Esophagus muscularis mucosa (tissue), 4 donors: ENCODE data around the gene DISP3. TPM values are rescaled to one million over a fixed set of nuclear protein-coding genes. Genes with fewer than 3 reads are reported as not detected.
"Not testable (repeated sequence)": the region's sequence is repeated elsewhere in the genome, so short reads cannot be mapped to it uniquely, and the experiment has no call there.

Experiments
- DNase-seq: peaks from one replicate; pipeline ENCODE4 v3.0.0-alpha.2; 2017; ENCODE audit errors: extremely low spot score
- H3K27ac ChIP-seq, 4 donors: fragments of 200-600 bp; sonication (generic); replicated peaks in 1 of 4; 1 replicate in 3 of 4; 2 replicates in 1 of 4; pipeline ENCODE4 v1.5.1; 2016 to 2019; ENCODE audit warnings: mild to moderate bottlenecking in 1 of 4
- H3K27me3 ChIP-seq, 4 donors: fragments of 200-600 bp; sonication (generic); one replicate each; pipeline versions ENCODE4 v1.5.1 to v1.6.0; 2016 to 2019
- H3K36me3 ChIP-seq, 4 donors: fragments of 200-600 bp; sonication (generic); one replicate each; pipeline ENCODE4 v1.5.1; 2016 to 2019
- H3K4me1 ChIP-seq, 4 donors: fragments of 200-600 bp; sonication (generic); one replicate each; pipeline ENCODE4 v1.5.1; 2016 to 2019
- H3K4me3 ChIP-seq, 4 donors: fragments of 200-600 bp; sonication (generic); 1 replicate in 2 of 4; 2 replicates in 2 of 4; pipeline ENCODE4 v1.5.1; 2016 to 2019; ENCODE audit warnings: mild to moderate bottlenecking in 4 of 4, moderate library complexity in 1 of 4
- H3K9me3 ChIP-seq, 4 donors: fragments of 200-600 bp; sonication (generic); 1 replicate in 3 of 4; 2 replicates in 1 of 4; pipeline ENCODE4 v1.5.1; 2016 to 2019
- CTCF ChIP-seq, 3 experiments: fragments of 200-600 bp in 2 of 3; fragments of 450-650 bp in 1 of 3; sonication (generic) in 2 of 3; IDR thresholded peaks; one replicate each; pipeline ENCODE4 v1.5.1; 2017 to 2019; ENCODE audit warnings: antibody characterized with exemption in 3 of 3, mild to moderate bottlenecking in 2 of 3, moderate library complexity in 1 of 3
- EP300 ChIP-seq: sonication (generic); formaldehyde crosslinking; IDR thresholded peaks from one replicate; pipeline ENCODE4 v1.6.1; 2017; ENCODE audit warnings: antibody characterized with exemption
- POLR2A ChIP-seq: fragments of 450-650 bp; IDR thresholded peaks from one replicate; pipeline ENCODE4 v1.6.1; 2017; ENCODE audit warnings: antibody characterized with exemption, moderate library complexity, mild to moderate bottlenecking, low read depth
- POLR2AphosphoS5 ChIP-seq, 2 donors: sonication (generic); formaldehyde crosslinking; IDR thresholded peaks; one replicate each; pipeline ENCODE4 v1.6.1; 2017; ENCODE audit warnings: antibody characterized with exemption in 2 of 2
- WGBS: methylation state at CpG from one replicate; pipeline ENCODE4 v1.1.5; 2018; 5-methylcytosine and 5-hydroxymethylcytosine counted together
- intact Hi-C: fragments of 100-400 bp; cut with DNase I; formaldehyde crosslinking; loops from one replicate; pipeline ENCODE4 v1.15.1; 2023
- total RNA-seq, 4 donors: library from RNA; depleted of rRNA; stranded (reverse); fragments of >200 nt; gene quantifications; one replicate each; pipeline versions ENCODE4 v1.1.0 to v1.2.1, GENCODE V29; 2016

Gene DISP3
- total RNA-seq, 4 donors from 2014 or later = not detected

GRCh38 chr1:11578004-11578403, 99.0 kb downstream of the DISP3 start:
- peaks cover 0 to 53% (median 0%) of the 10 kb centered on the region in 4 donors for H3K27me3 ChIP-seq
- no peak for TF ChIP-seq EP300
- no peak for TF ChIP-seq POLR2A
- no peak for TF ChIP-seq POLR2AphosphoS5 (IDR thresholded peaks at IDR 0.05)
- TF ChIP-seq CTCF (IDR thresholded peaks at IDR 0.05) = no peak

GRCh38 chr1:11579506-11579905, 100.6 kb downstream of the DISP3 start:
- TF ChIP-seq POLR2AphosphoS5 (IDR thresholded peaks at IDR 0.05) (no peak), POLR2A (no peak), CTCF (IDR thresholded peaks at IDR 0.05) (no peak), EP300 (no peak)
- H3K27me3 ChIP-seq = peaks cover 0 to 68% (median 0%) of the 10 kb centered on the region in 4 donors
- 65% methylated on average over 8 of the region's 8 CpGs for WGBS
- no peaks in the 10 kb centered on the region for H3K36me3 ChIP-seq
- H3K9me3 ChIP-seq = no peaks in the 10 kb centered on the region
- no peak for DNase-seq
- no peak overlapping the region for H3K27ac ChIP-seq
- intact Hi-C loops = no loop called here
- H3K4me3 ChIP-seq = no peak overlapping the region
- H3K4me1 ChIP-seq = no peaks in the 10 kb centered on the region

More at GRCh38 chr1:11578004-11578403, 99.0 kb downstream of the DISP3 start:
- DNase-seq = no peak
- Histone ChIP-seq H3K4me3 (no peak overlapping the region), H3K36me3 (no peaks in the 10 kb centered on the region), H3K9me3 (no peaks in the 10 kb centered on the region), H3K4me1 (no peaks in the 10 kb centered on the region), H3K27ac (no peak overlapping the region)
- WGBS = 63% methylated on average over 7 of the region's 7 CpGs
- intact Hi-C loops = no loop called here

GRCh38 chr1:11580049-11580448, 101.1 kb downstream of the DISP3 start:
- not testable (repeated sequence) for H3K9me3 ChIP-seq
- WGBS = 69% methylated on average over 10 of the region's 10 CpGs

DNA sequence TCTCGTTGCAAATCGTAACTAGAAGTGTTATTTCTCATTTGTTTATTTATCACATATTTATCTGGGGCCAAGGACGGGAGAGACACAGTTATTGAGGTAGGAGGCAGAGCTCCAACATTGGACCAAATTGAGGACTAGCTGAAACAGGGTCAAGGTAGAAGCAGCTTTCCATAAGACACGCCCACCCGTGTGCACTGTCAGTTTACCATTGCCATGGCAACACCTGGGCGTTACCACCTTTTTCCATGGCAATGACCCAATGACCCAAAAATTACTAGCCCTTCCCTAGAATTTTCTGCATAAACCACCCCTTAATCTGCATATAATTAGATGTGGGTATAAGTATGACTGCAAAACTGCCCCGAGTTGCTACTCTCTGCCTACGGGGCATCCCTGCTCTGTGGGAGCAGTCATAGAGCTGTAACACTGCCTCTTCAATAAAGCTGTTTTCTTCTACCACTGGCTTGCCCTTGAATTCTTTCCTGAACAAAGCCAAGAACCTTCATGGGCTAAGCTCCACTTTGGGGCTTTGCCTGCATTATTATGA, 102.6 kb downstream of the DISP3 start:
- H3K27me3 ChIP-seq = peaks cover 0 to 69% (median 0%) of the 10 kb centered on the region in 4 donors
- TF ChIP-seq POLR2AphosphoS5 (IDR thresholded peaks at IDR 0.05) = no peak
- TF ChIP-seq CTCF (IDR thresholded peaks at IDR 0.05) = no peak
- no peak for TF ChIP-seq EP300
- no peak for TF ChIP-seq POLR2A

More at GRCh38 chr1:11580049-11580448, 101.1 kb downstream of the DISP3 start:
- H3K27me3 ChIP-seq = peaks cover 0 to 68% (median 0%) of the 10 kb centered on the region in 4 donors
- H3K27ac ChIP-seq, H3K4me3 ChIP-seq, DNase-seq, H3K36me3 ChIP-seq, H3K4me1 ChIP-seq, intact Hi-C loops: not testable (repeated sequence)

GRCh38 chr1:11585389-11585788, 106.4 kb downstream of the DISP3 start:
- WGBS = 86% methylated on average over 11 of the region's 11 CpGs
- H3K4me1 ChIP-seq = no peaks in the 10 kb centered on the region
- H3K4me3 ChIP-seq = no peak overlapping the region
- no peaks in the 10 kb centered on the region for H3K36me3 ChIP-seq
- H3K27ac ChIP-seq = no peak overlapping the region
- DNase-seq = no peak
- intact Hi-C loops = no loop called here
- H3K27me3 ChIP-seq = peaks cover 0 to 63% (median 0%) of the 10 kb centered on the region in 4 donors
- peaks cover 0 to 8% (median 0%) of the 10 kb centered on the region in 4 donors for H3K9me3 ChIP-seq
- TF ChIP-seq CTCF (IDR thresholded peaks at IDR 0.05) = no peak
- TF ChIP-seq POLR2A = no peak
- no peak for TF ChIP-seq POLR2AphosphoS5 (IDR thresholded peaks at IDR 0.05)
- no peak for TF ChIP-seq EP300

More for the DNA sequence above, 102.6 kb downstream of the DISP3 start:
- H3K4me3 ChIP-seq = no peak overlapping the region
- no peak for DNase-seq
- no peaks in the 10 kb centered on the region for H3K9me3 ChIP-seq
- 63% methylated on average over 8 of the region's 8 CpGs for WGBS
- H3K27ac ChIP-seq = no peak overlapping the region
- H3K36me3 ChIP-seq = no peaks in the 10 kb centered on the region
- H3K4me1 ChIP-seq = no peaks in the 10 kb centered on the region
- intact Hi-C loops = no loop called here

Other genes with a start within 250 kb of the DISP3 start
- gene MTOR, start 216.6 kb upstream of the DISP3 start, total RNA-seq = 10 to 100 TPM; 33.6 to 51.1 (median 41.0) TPM
- 10 to 100 TPM; 10.4 to 15.9 (median 14.0) TPM for gene UBIAD1, start 206.0 kb upstream of the DISP3 start, total RNA-seq
- gene FBXO2, start 175.3 kb downstream of the DISP3 start, total RNA-seq = 10 to 100 TPM in 2 of 4 donors, 1 to 10 TPM in 2; 3.1 to 12.0 (median 8.3) TPM
- gene FBXO44, start 175.7 kb downstream of the DISP3 start, total RNA-seq = 10 to 100 TPM; 13.3 to 19.8 (median 16.1) TPM
- 10 to 100 TPM; 12.9 to 21.9 (median 15.2) TPM for gene FBXO6, start 185.0 kb downstream of the DISP3 start, total RNA-seq
- 10 to 100 TPM; 31.6 to 51.7 (median 42.4) TPM for gene MAD2L2, start 202.0 kb downstream of the DISP3 start, total RNA-seq
- gene DRAXIN, start 212.6 kb downstream of the DISP3 start, total RNA-seq = under 1 TPM in 2 of 4 donors, not detected in 2; under 0.01 to 0.06 TPM